Endodermal cell (in vitro differentiated cells): ENCODE data around the gene AFF1. TPM values are rescaled to one million over a fixed set of nuclear protein-coding genes. Genes with fewer than 3 reads are reported as not detected.

Source experiments
- DNase-seq: peaks from one replicate; pipeline ENCODE4 v3.0.0-alpha.2; 2017
- H3K27ac ChIP-seq: 2 replicates; pipeline ENCODE4 v1.5.1; 2013; ENCODE audit warnings: mild to moderate bottlenecking, low read depth, low read length, moderate library complexity
- H3K27me3 ChIP-seq: 2 replicates; pipeline ENCODE4 v1.6.1; 2013; ENCODE audit warnings: mild to moderate bottlenecking, low read length, moderate library complexity; ENCODE audit not compliant: insufficient read depth, control insufficient read depth, poor library complexity, severe bottlenecking
- H3K36me3 ChIP-seq: 2 replicates; pipeline ENCODE4 v1.7.0; 2013; ENCODE audit warnings: mild to moderate bottlenecking, low read length, moderate library complexity; ENCODE audit not compliant: control insufficient read depth, insufficient read depth
- H3K4me1 ChIP-seq: one replicate; pipeline ENCODE4 v1.7.0; 2013; ENCODE audit warnings: low read length; ENCODE audit not compliant: control insufficient read depth, insufficient read depth
- H3K4me3 ChIP-seq: 2 replicates; pipeline ENCODE4 v1.5.1; 2013; ENCODE audit warnings: mild to moderate bottlenecking, low read length, moderate library complexity
- H3K9ac ChIP-seq: 2 replicates; pipeline ENCODE4 v1.6.1; 2013; ENCODE audit warnings: mild to moderate bottlenecking, low read length, moderate library complexity; ENCODE audit not compliant: poor library complexity, severe bottlenecking; ENCODE audit errors: extremely low read depth
- H3K9me3 ChIP-seq: 2 replicates; pipeline ENCODE4 v1.6.1; 2013; ENCODE audit warnings: mild to moderate bottlenecking, low read length, moderate library complexity; ENCODE audit not compliant: control insufficient read depth
- H3K27ac Mint-ChIP-seq: 2 replicates; pipeline ENCODE4 v1.8.0; 2020; ENCODE audit warnings: mixed read lengths
- H3K27me3 Mint-ChIP-seq: 2 replicates; pipeline ENCODE4 v1.8.0; 2021; ENCODE audit warnings: mild to moderate bottlenecking, mixed read lengths; ENCODE audit not compliant: insufficient read depth
- H3K36me3 Mint-ChIP-seq: 2 replicates; pipeline ENCODE4 v1.8.0; 2020; ENCODE audit warnings: low read depth, mixed read lengths
- H3K4me1 Mint-ChIP-seq: 2 replicates; pipeline ENCODE4 v1.8.0; 2020; ENCODE audit warnings: mixed read lengths
- H3K4me3 Mint-ChIP-seq: 2 replicates; pipeline ENCODE4 v1.8.0; 2020; ENCODE audit warnings: mild to moderate bottlenecking, moderate library complexity, mixed read lengths
- H3K9me3 Mint-ChIP-seq: 2 replicates; pipeline ENCODE4 v1.8.0; 2020; ENCODE audit warnings: mild to moderate bottlenecking, mixed read lengths
- WGBS, 2 experiments: methylation state at CpG; one replicate each; pipeline versions ENCODE4 v1.1.5 to v1.1.7; 2013; ENCODE audit warnings: missing lambda C conversion rate in 2 of 2, mixed read lengths in 1 of 2; ENCODE audit not compliant: insufficient coverage in 1 of 2, insufficient read length in 1 of 2; 5-methylcytosine and 5-hydroxymethylcytosine counted together
- total RNA-seq, 2 donors: library from RNA; stranded (reverse); fragmentation: NEBNext Ultra II Directional in 1 of 2; extraction: Animal tissue kit (Norgen Biotek cat#: 25700) in 1 of 2; gene quantifications; 2 replicates in 1 of 2; 3 replicates in 1 of 2; pipeline ENCODE4 v1.2.1, GENCODE V29; 2021
- TF ChIP-seq, protein P1 (sequence below): fragments of 200-600 bp; sonication (generic); conservative IDR thresholded peaks from 2 replicates; pipeline ENCODE4 v1.5.0; 2021; ENCODE audit warnings: antibody characterized with exemption, mild to moderate bottlenecking

Gene AFF1
- total RNA-seq, 2 donors from 2014 or later = 134 to 171 TPM

DNA sequence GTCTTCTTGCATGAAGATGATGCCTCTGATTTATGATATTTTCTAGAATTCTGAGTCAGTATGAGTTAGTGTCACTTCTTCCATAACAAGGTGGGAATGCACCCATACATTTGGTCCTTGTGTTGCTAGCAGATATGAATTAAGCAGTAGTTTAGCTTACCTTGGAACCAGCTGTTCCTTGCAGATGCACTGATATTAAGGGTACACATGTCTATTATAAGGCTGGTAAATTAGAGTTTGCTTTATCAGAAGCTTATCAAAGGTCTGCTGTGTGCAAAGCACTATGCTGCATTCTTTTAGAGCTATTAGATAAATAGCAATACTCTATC lies 36.5 kb downstream of the AFF1 start:
- H3K9me3 Mint-ChIP-seq = no peaks in the 10 kb centered on the region
- no peaks in the 10 kb centered on the region for H3K27me3 Mint-ChIP-seq
- Histone ChIP-seq H3K27me3 (no peaks in the 10 kb centered on the region), H3K9ac (no peak overlapping the region), H3K36me3 (peaks cover 13% of the 10 kb centered on the region), H3K4me3 (no peak overlapping the region), H3K4me1 (no peaks in the 10 kb centered on the region), H3K27ac (no peak overlapping the region), H3K9me3 (no peaks in the 10 kb centered on the region)
- no peak overlapping the region for H3K4me3 Mint-ChIP-seq
- peaks cover 13% of the 10 kb centered on the region for H3K36me3 Mint-ChIP-seq
- H3K4me1 Mint-ChIP-seq = peaks cover 36% of the 10 kb centered on the region
- no peak for DNase-seq
- no peak overlapping the region for H3K27ac Mint-ChIP-seq
- TF ChIP-seq, protein P1, sequence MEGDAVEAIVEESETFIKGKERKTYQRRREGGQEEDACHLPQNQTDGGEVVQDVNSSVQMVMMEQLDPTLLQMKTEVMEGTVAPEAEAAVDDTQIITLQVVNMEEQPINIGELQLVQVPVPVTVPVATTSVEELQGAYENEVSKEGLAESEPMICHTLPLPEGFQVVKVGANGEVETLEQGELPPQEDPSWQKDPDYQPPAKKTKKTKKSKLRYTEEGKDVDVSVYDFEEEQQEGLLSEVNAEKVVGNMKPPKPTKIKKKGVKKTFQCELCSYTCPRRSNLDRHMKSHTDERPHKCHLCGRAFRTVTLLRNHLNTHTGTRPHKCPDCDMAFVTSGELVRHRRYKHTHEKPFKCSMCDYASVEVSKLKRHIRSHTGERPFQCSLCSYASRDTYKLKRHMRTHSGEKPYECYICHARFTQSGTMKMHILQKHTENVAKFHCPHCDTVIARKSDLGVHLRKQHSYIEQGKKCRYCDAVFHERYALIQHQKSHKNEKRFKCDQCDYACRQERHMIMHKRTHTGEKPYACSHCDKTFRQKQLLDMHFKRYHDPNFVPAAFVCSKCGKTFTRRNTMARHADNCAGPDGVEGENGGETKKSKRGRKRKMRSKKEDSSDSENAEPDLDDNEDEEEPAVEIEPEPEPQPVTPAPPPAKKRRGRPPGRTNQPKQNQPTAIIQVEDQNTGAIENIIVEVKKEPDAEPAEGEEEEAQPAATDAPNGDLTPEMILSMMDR = no peak

DNA sequence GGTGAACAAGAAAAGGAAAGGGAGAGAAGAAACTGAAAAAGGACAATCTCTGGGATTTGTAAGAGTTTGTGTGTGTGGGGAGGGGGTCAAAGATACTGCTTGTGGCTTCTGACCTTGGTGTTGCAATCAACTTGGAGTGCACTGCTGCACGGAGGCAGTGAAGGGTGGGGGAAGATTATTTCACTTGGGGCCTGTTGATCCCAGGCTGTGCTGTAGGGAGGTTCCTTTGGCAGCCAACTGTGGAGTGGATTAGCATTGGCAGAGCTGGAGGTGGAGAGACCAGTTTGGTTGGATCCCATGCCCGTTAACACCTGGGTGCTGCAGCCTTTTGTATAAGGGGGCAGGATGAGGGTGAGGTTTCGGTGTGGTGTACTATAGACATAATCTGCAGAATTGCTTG lies 38.2 kb downstream of the AFF1 start:
- Histone ChIP-seq H3K9me3 (no peaks in the 10 kb centered on the region), H3K36me3 (peaks cover 17% of the 10 kb centered on the region), H3K4me3 (no peak overlapping the region), H3K27ac (no peak overlapping the region), H3K9ac (no peak overlapping the region), H3K27me3 (no peaks in the 10 kb centered on the region), H3K4me1 (peaks cover 5% of the 10 kb centered on the region)
- Mint-ChIP-seq H3K4me1 (peaks cover 48% of the 10 kb centered on the region), H3K27me3 (no peaks in the 10 kb centered on the region), H3K9me3 (no peaks in the 10 kb centered on the region), H3K27ac (peak overlapping the region; percentile 69), H3K4me3 (peak overlapping the region; percentile 15), H3K36me3 (peaks cover 16% of the 10 kb centered on the region)
- TF ChIP-seq, protein P1 = no peak
- peak; percentile 68 for DNase-seq
- WGBS, 2 experiments = 76% methylated on average over 3 of the region's 3 CpGs; no CpG with 5 or more reads in 1 of the 2 experiments

DNA sequence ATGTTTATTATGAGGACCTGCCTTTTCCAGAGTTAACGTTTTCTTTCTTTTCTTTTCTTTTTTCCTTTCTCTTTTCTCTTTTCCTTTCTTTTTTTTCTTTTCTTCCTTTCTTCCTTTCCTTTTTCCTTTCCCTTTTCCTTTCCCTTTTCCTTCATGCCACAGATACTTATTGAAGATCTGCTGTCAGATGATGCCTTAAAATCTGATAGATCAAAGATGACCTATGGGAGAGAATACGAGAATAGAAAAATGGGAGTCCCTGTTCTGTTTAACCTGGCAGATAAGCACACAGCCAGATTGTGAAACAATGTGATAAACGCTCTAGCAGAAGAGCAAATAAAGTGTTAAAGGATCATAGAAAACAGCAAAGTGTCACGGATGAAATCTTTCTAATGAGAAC lies 38.9 kb downstream of the AFF1 start:
- DNase-seq = no peak
- Histone ChIP-seq H3K27me3 (no peaks in the 10 kb centered on the region), H3K9ac (no peak overlapping the region), H3K4me1 (peaks cover 5% of the 10 kb centered on the region), H3K27ac (no peak overlapping the region), H3K4me3 (no peak overlapping the region), H3K9me3 (no peaks in the 10 kb centered on the region), H3K36me3 (peaks cover 17% of the 10 kb centered on the region)
- Mint-ChIP-seq H3K9me3 (no peaks in the 10 kb centered on the region), H3K27me3 (no peaks in the 10 kb centered on the region), H3K36me3 (peaks cover 16% of the 10 kb centered on the region), H3K4me1 (peaks cover 48% of the 10 kb centered on the region), H3K4me3 (no peak overlapping the region), H3K27ac (no peak overlapping the region)
- 76 to 89% methylated on average over 4 of the region's 4 CpGs for WGBS, 2 experiments
- TF ChIP-seq, protein P1 = no peak
